Lower leg skin (tissue), 3 donors: ENCODE measurements around the gene BMX.

Source experiments
- CTCF ChIP-seq, 3 donors: fragments of 450-650 bp; IDR thresholded peaks; one replicate each; pipeline ENCODE4 v1.5.1; 2016; ENCODE audit warnings: antibody characterized with exemption in 3 of 3, mild to moderate bottlenecking in 3 of 3, moderate library complexity in 2 of 3
- POLR2A ChIP-seq, 2 donors: fragments of 450-650 bp; IDR thresholded peaks; one replicate each; pipeline ENCODE4 v1.6.1; 2016 to 2017; ENCODE audit warnings: antibody characterized with exemption in 2 of 2, mild to moderate bottlenecking in 1 of 2, moderate library complexity in 1 of 2

GRCh38 chrX:15505101-15505500, 4.5 kb downstream of the BMX start:
- TF ChIP-seq POLR2A (IDR thresholded peaks at IDR 0.05) = no peak
- TF ChIP-seq CTCF (IDR thresholded peaks at IDR 0.05) = no peak
